Measurements from ENCODE around the gene AP3D1. TPM values are rescaled to one million over a fixed set of nuclear protein-coding genes. Genes with fewer than 3 reads are reported as not detected.
"Not testable (repeated sequence)": the region's sequence is repeated elsewhere in the genome, so short reads cannot be mapped to it uniquely, and the experiment has no call there.

Gene AP3D1
- polyA plus RNA-seq, 3 donors from 2014 or later = 11.7 to 44.5 (median 17.9) TPM

- Mint-ChIP-seq H3K27ac (no peak overlapping the region), H3K4me3 (no peak overlapping the region)
These were observed 15.6 kb downstream of the AP3D1 start for GRCh38 chr19:2135474-2136402.

GRCh38 chr19:2132731-2133490, 18.5 kb downstream of the AP3D1 start:
- Mint-ChIP-seq H3K27ac (peak overlapping the region in 2 of 6 donors; percentile 40 to 73), H3K4me1 (no peaks in the 10 kb centered on the region), H3K9me3 (no peaks in the 10 kb centered on the region), H3K4me3 (no peak overlapping the region), H3K36me3 (peaks cover 0 to 4% (median 3%) of the 10 kb centered on the region in 3 donors), H3K27me3 (ENCODE audit: low read depth in 3 of 3) (peaks cover 0 to 1% (median 0%) of the 10 kb centered on the region in 3 donors)
- DNase-seq = no peak

More at GRCh38 chr19:2135474-2136402, 15.6 kb downstream of the AP3D1 start:
- H3K9me3 Mint-ChIP-seq = no peaks in the 10 kb centered on the region
- peaks cover under 1 to 2% of the 10 kb centered on the region in 2 donors for H3K4me1 Mint-ChIP-seq
- no peak for DNase-seq
- no peaks in the 10 kb centered on the region for H3K27me3 Mint-ChIP-seq (ENCODE audit: low read depth in 3 of 3)
- peaks cover 3 to 4% (median 3%) of the 10 kb centered on the region in 3 donors for H3K36me3 Mint-ChIP-seq

GRCh38 chr19:2132191-2132590, 19.2 kb downstream of the AP3D1 start:
- H3K9me3 Mint-ChIP-seq = no peaks in the 10 kb centered on the region
- H3K4me1 Mint-ChIP-seq = no peaks in the 10 kb centered on the region
- H3K36me3 Mint-ChIP-seq = peaks cover 0 to 4% (median 3%) of the 10 kb centered on the region in 3 donors
- no peak for DNase-seq
- H3K27ac Mint-ChIP-seq = no peak overlapping the region
- peaks cover 0 to 1% (median 0%) of the 10 kb centered on the region in 3 donors for H3K27me3 Mint-ChIP-seq (ENCODE audit: low read depth in 3 of 3)
- no peak overlapping the region for H3K4me3 Mint-ChIP-seq

- H3K27me3 Mint-ChIP-seq (ENCODE audit: low read depth in 3 of 3); H3K36me3 Mint-ChIP-seq; H3K4me1 Mint-ChIP-seq; H3K27ac Mint-ChIP-seq; DNase-seq; H3K9me3 Mint-ChIP-seq; H3K4me3 Mint-ChIP-seq: not testable (repeated sequence)
These were observed 20.1 kb downstream of the AP3D1 start for GRCh38 chr19:2131012-2131975.

- Mint-ChIP-seq H3K27ac (no peak overlapping the region), H3K4me3 (no peak overlapping the region), H3K27me3 (ENCODE audit: low read depth in 3 of 3) (peaks cover 0 to 1% (median 0%) of the 10 kb centered on the region in 3 donors), H3K9me3 (no peaks in the 10 kb centered on the region), H3K4me1 (no peaks in the 10 kb centered on the region), H3K36me3 (peaks cover 0 to 4% (median 3%) of the 10 kb centered on the region in 3 donors)
- no peak for DNase-seq
These were observed 21.2 kb downstream of the AP3D1 start for GRCh38 chr19:2129892-2130770.

GRCh38 chr19:2129486-2129885, 21.9 kb downstream of the AP3D1 start:
- H3K27ac Mint-ChIP-seq = no peak overlapping the region

GRCh38 chr19:2129022-2129421, 22.3 kb downstream of the AP3D1 start:
- Mint-ChIP-seq H3K27ac (no peak overlapping the region), H3K9me3 (no peaks in the 10 kb centered on the region), H3K36me3 (peaks cover 0 to 4% (median 3%) of the 10 kb centered on the region in 3 donors)

More at GRCh38 chr19:2129486-2129885, 21.9 kb downstream of the AP3D1 start:
- Mint-ChIP-seq H3K36me3 (peaks cover 0 to 4% (median 3%) of the 10 kb centered on the region in 3 donors), H3K4me3 (no peak overlapping the region), H3K9me3 (no peaks in the 10 kb centered on the region), H3K4me1 (no peaks in the 10 kb centered on the region), H3K27me3 (ENCODE audit: low read depth in 3 of 3) (peaks cover 0 to 1% (median 0%) of the 10 kb centered on the region in 3 donors)
- no peak for DNase-seq

GRCh38 chr19:2128252-2128651, 23.1 kb downstream of the AP3D1 start:
- not testable (repeated sequence) for DNase-seq; H3K27me3 Mint-ChIP-seq (ENCODE audit: low read depth in 3 of 3); H3K27ac Mint-ChIP-seq; H3K4me3 Mint-ChIP-seq; H3K4me1 Mint-ChIP-seq; H3K9me3 Mint-ChIP-seq; H3K36me3 Mint-ChIP-seq

More at GRCh38 chr19:2129022-2129421, 22.3 kb downstream of the AP3D1 start:
- no peak for DNase-seq
- Mint-ChIP-seq H3K27me3 (ENCODE audit: low read depth in 3 of 3) (peaks cover 0 to 1% (median 0%) of the 10 kb centered on the region in 3 donors), H3K4me3 (no peak overlapping the region), H3K4me1 (no peaks in the 10 kb centered on the region)

- peaks cover 0 to 1% (median 0%) of the 10 kb centered on the region in 3 donors for H3K27me3 Mint-ChIP-seq (ENCODE audit: low read depth in 3 of 3)
- no peak for DNase-seq
- H3K4me1 Mint-ChIP-seq = no peaks in the 10 kb centered on the region
- H3K4me3 Mint-ChIP-seq = no peak overlapping the region
- H3K36me3 Mint-ChIP-seq = no peaks in the 10 kb centered on the region
- no peaks in the 10 kb centered on the region for H3K9me3 Mint-ChIP-seq
- H3K27ac Mint-ChIP-seq = no peak overlapping the region
These were observed 23.6 kb downstream of the AP3D1 start for GRCh38 chr19:2127758-2128157.

- H3K27ac Mint-ChIP-seq = no peak overlapping the region
- peaks cover 0 to 1% (median 0%) of the 10 kb centered on the region in 3 donors for H3K27me3 Mint-ChIP-seq (ENCODE audit: low read depth in 3 of 3)
- DNase-seq = no peak
- no peaks in the 10 kb centered on the region for H3K36me3 Mint-ChIP-seq
- H3K4me3 Mint-ChIP-seq = no peak overlapping the region
- H3K9me3 Mint-ChIP-seq = no peaks in the 10 kb centered on the region
- H3K4me1 Mint-ChIP-seq = no peaks in the 10 kb centered on the region
These were observed 24.4 kb downstream of the AP3D1 start for GRCh38 chr19:2126879-2127518.

GRCh38 chr19:2123682-2124387, 27.5 kb downstream of the AP3D1 start:
- no peak overlapping the region for H3K4me3 Mint-ChIP-seq
- no peak for DNase-seq
- H3K36me3 Mint-ChIP-seq = peaks cover 1 to 2% (median 1%) of the 10 kb centered on the region in 3 donors
- H3K27ac Mint-ChIP-seq = no peak overlapping the region
- no peaks in the 10 kb centered on the region for H3K9me3 Mint-ChIP-seq
- no peaks in the 10 kb centered on the region for H3K4me1 Mint-ChIP-seq
- H3K27me3 Mint-ChIP-seq (ENCODE audit: low read depth in 3 of 3) = no peaks in the 10 kb centered on the region

All from immature natural killer cell (primary cell).